Astrocyte (in vitro differentiated cells and primary cell): ENCODE data around the gene CYP1B1.

Experiments
- CTCF ChIP-seq: IDR thresholded peaks from 2 replicates; pipeline ENCODE4 v1.5.1; 2011; ENCODE audit warnings: low read depth, mild to moderate bottlenecking, inconsistent platforms, low read length, moderate library complexity; ENCODE audit not compliant: insufficient read depth
- EZH2 ChIP-seq: IDR thresholded peaks from 2 replicates; pipeline ENCODE4 v1.6.1; 2012; ENCODE audit warnings: mild to moderate bottlenecking, low read length, inconsistent platforms; ENCODE audit not compliant: insufficient read depth

- TF ChIP-seq CTCF: no peak
- no peak for TF ChIP-seq EZH2
Measured at GRCh38 chr2:38028829-38029228, 47.1 kb downstream of the CYP1B1 start.
